Testis (tissue), 3 donors: Measurements from ENCODE around the gene PYM1. TPM values are rescaled to one million over a fixed set of nuclear protein-coding genes. Genes with fewer than 3 reads are reported as not detected.

ENCODE experiments used
- DNase-seq: peaks from one replicate; pipeline ENCODE4 v3.0.0-alpha.2; 2019
- H3K27ac ChIP-seq, 2 donors: fragments of 200-600 bp; sonication (generic); one replicate each; pipeline ENCODE4 v1.5.1; 2019
- H3K27me3 ChIP-seq: fragments of 200-600 bp; sonication (generic); one replicate; pipeline ENCODE4 v1.5.1; 2019
- H3K36me3 ChIP-seq: fragments of 200-600 bp; sonication (generic); one replicate; pipeline ENCODE4 v1.5.1; 2017; ENCODE audit warnings: low read depth; ENCODE audit errors: missing control alignments
- H3K4me1 ChIP-seq: fragments of 200-600 bp; sonication (generic); one replicate; pipeline ENCODE4 v1.5.1; 2019
- H3K4me3 ChIP-seq, 2 donors: fragments of 200-600 bp; sonication (generic); one replicate each; pipeline ENCODE4 v1.5.1; 2017 to 2019
- H3K9me3 ChIP-seq: fragments of 200-600 bp; sonication (generic); one replicate; pipeline ENCODE4 v1.5.1; 2017
- CTCF ChIP-seq, 3 experiments: fragments of 450-650 bp in 2 of 3; fragments of 200-600 bp in 1 of 3; sonication (generic) in 1 of 3; IDR thresholded peaks; one replicate each; pipeline ENCODE4 v1.5.1; 2016 to 2019; ENCODE audit warnings: antibody characterized with exemption in 3 of 3, mild to moderate bottlenecking in 2 of 3, moderate library complexity in 1 of 3
- POLR2A ChIP-seq: fragments of 450-650 bp; IDR thresholded peaks from one replicate; pipeline ENCODE4 v1.6.1; 2017; ENCODE audit warnings: antibody characterized with exemption, mild to moderate bottlenecking, moderate library complexity
- WGBS, 2 donors: methylation state at CpG; one replicate each; pipeline ENCODE4 v1.1.5; 2018; 5-methylcytosine and 5-hydroxymethylcytosine counted together
- intact Hi-C: fragments of 100-400 bp; cut with DNase I; formaldehyde crosslinking; loops from one replicate; pipeline ENCODE4 v1.15.1; 2023; ENCODE audit warnings: low total_unique reads
- polyA plus RNA-seq: library from polyadenylated mRNA; stranded (reverse); fragments of 350-450 nt; fragmentation: Illumina TruSeq; extraction: RNeasy Lipid Tissue Mini Kit (QIAGEN cat#74804); gene quantifications from one replicate; pipeline ENCODE4 v1.2.3, GENCODE V29; 2014; ENCODE audit warnings: low read depth, low replicate concordance; ENCODE audit not compliant: insufficient read depth
- total RNA-seq, 2 donors: library from RNA; depleted of rRNA; stranded (reverse); fragments of >200 nt; gene quantifications; one replicate each; pipeline ENCODE4 v1.2.3, GENCODE V29; 2016

The PYM1 gene
- total and polyA plus RNA-seq, 3 donors from 2014 or later, result 51.6 to 71.3 (median 51.8) TPM

GRCh38 chr12:55933169-55933798 is 5.6 kb upstream of the PYM1 start:
- intact Hi-C loops, result loop anchor here (10.0 kb wide), 1 partner anchor 188 kb away; the partner anchor contains the start of gene GDF11
- Histone ChIP-seq H3K27me3 (no peaks in the 10 kb centered on the region), H3K4me3 (no peak overlapping the region), H3K4me1 (peaks cover 17% of the 10 kb centered on the region), H3K9me3 (no peaks in the 10 kb centered on the region), H3K36me3 (no peaks in the 10 kb centered on the region), H3K27ac (no peak overlapping the region)
- 76 to 80% methylated on average over 7 of the region's 7 CpGs for WGBS, 2 donors
- no peak for DNase-seq
- TF ChIP-seq CTCF (IDR thresholded peaks at IDR 0.05) (no peak), POLR2A (no peak)

DNA sequence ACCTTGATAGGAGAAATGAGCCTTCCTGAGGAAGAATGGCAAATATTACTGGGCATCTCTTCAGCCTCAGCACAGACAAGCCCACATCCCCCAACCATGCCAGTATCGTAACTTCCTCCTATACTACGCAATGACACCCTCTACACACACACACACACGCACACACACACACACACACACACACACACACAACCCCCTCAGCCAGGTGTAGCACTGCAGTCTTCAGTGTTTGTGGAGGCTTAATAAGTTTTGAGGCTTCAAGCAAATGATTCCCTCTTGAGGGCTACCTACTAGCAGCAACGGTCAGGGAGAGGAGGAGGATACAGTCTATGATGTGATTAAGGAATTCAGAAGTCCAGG is 4.8 kb upstream of the PYM1 start:
- intact Hi-C loops, result loop anchor here (10.0 kb wide), 1 partner anchor 188 kb away; the partner anchor contains the start of gene GDF11
- 11 to 19% methylated on average over 4 of the region's 4 CpGs for WGBS, 2 donors
- Histone ChIP-seq H3K27me3 (no peaks in the 10 kb centered on the region), H3K9me3 (no peaks in the 10 kb centered on the region), H3K27ac (peak overlapping the region in 1 of 2 donors; percentile 45), H3K4me3 (peak overlapping the region; percentile 69 to 72), H3K4me1 (peaks cover 17% of the 10 kb centered on the region), H3K36me3 (no peaks in the 10 kb centered on the region)
- no peak for TF ChIP-seq CTCF (IDR thresholded peaks at IDR 0.05)
- no peak for TF ChIP-seq POLR2A
- no peak for DNase-seq

DNA sequence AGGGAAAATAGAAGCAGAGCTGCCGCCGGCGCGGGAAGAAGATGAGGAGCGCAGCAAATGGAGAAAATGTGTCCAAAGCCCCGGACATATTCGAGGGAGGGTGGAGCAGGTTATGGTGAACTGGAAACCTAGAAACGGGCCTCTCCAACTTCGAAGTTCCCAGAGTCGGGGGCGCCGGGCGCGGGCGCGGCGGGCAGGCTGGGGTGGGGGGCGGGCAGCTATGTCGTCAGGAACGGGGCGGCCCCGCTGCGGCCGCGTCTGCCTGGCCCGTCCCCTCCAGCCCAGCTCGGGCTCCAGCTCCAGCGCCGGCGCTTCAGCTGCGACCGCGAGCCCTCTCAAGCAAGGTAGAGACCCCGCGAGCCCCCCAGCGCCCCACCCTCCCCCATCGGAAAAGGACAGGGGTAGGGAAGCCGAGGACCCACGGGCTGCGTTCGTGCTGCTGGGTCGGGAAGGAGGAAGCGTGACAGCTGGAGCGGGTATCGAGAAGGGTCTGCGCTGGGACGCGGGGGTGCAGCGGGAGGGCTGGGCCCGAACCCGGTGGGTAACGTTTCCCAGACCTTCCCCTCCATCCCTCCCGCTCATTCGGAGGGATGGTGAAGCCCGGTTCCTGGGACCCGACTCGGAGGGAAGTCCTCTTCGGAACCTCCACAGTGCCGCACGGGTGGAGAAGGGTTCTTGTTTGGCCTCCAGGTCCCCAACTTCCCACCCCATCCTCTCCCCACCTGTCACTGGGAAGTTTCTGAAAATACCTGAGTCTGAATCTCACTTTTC is 4.3 kb upstream of the PYM1 start:
- intact Hi-C loops, result loop anchor here (10.0 kb wide), 1 partner anchor 187 kb away; the partner anchor contains the start of gene GDF11
- 1 to 2% methylated on average over 18 to 58 of the region's 60 CpGs for WGBS, 2 donors
- DNase-seq, result peak; percentile 74

GRCh38 chr12:55931317-55931779 is 3.7 kb upstream of the PYM1 start:
- H3K27ac ChIP-seq, result peak overlapping the region; percentile 46 to 66
- no peaks in the 10 kb centered on the region for H3K27me3 ChIP-seq
- TF ChIP-seq POLR2A, result no peak
- TF ChIP-seq CTCF (IDR thresholded peaks at IDR 0.05), result no peak
- intact Hi-C loops, result loop anchor here (10.0 kb wide), 1 partner anchor 187 kb away; the partner anchor contains the start of gene GDF11
- no peaks in the 10 kb centered on the region for H3K36me3 ChIP-seq
- peaks cover 17% of the 10 kb centered on the region for H3K4me1 ChIP-seq
- H3K4me3 ChIP-seq, result peak overlapping the region; percentile 69 to 72
- no peak for DNase-seq
- no peaks in the 10 kb centered on the region for H3K9me3 ChIP-seq
- WGBS, 2 donors, result 6 to 9% methylated on average over 10 of the region's 10 CpGs

More for the DNA sequence above, 4.3 kb upstream of the PYM1 start:
- Histone ChIP-seq H3K4me1 (peaks cover 17% of the 10 kb centered on the region), H3K36me3 (no peaks in the 10 kb centered on the region), H3K27me3 (no peaks in the 10 kb centered on the region), H3K9me3 (no peaks in the 10 kb centered on the region), H3K4me3 (peak overlapping the region; percentile 69 to 72), H3K27ac (peak overlapping the region; percentile 46 to 66)
- TF ChIP-seq POLR2A (no peak), CTCF (IDR thresholded peaks at IDR 0.05) (no peak)
